Activated CD4-positive, alpha-beta T cell treated with anti-CD3 and anti-CD28 coated beads for 36 hours (primary cell): ENCODE results near the gene FLCN. TPM values are rescaled to one million over a fixed set of nuclear protein-coding genes. Genes with fewer than 3 reads are reported as not detected.
A peak's percentile ranks its signal among the peaks of the same experiment; 100 is the strongest.

Experiments used
- ATAC-seq: fragments of 200-7000 bp; cut with Tn5 transposase; one replicate; pipeline ENCODE4 v1.10.0; 2021; ENCODE audit warnings: mild to moderate bottlenecking, moderate library complexity
- CTCF ChIA-PET: fragments of 350-600 bp; sonication (Branson Sonifier 250); formaldehyde crosslinking; loops from one replicate; lab custom pipeline; 2021; ENCODE audit warnings: antibody characterized with exemption; lab: Charles Lee
- POLR2A ChIA-PET: fragments of 350-600 bp; sonication (Branson Sonifier 250); formaldehyde crosslinking; loops from one replicate; lab custom pipeline; 2021; ENCODE audit warnings: antibody characterized with exemption, inconsistent platforms; lab: Charles Lee
- DNase-seq: peaks from one replicate; pipeline ENCODE4 v3.0.0-alpha.2; 2020
- H3K27ac Mint-ChIP-seq: one replicate; pipeline ENCODE4 v1.8.0; 2021; ENCODE audit warnings: mixed read lengths
- H3K27me3 Mint-ChIP-seq: one replicate; pipeline ENCODE4 v1.8.0; 2021; ENCODE audit warnings: mixed read lengths
- H3K36me3 Mint-ChIP-seq: one replicate; pipeline ENCODE4 v1.8.0; 2021; ENCODE audit warnings: low read depth, mixed read lengths
- H3K4me1 Mint-ChIP-seq: one replicate; pipeline ENCODE4 v1.8.0; 2021; ENCODE audit warnings: mixed read lengths
- H3K4me3 Mint-ChIP-seq: one replicate; pipeline ENCODE4 v1.8.0; 2021; ENCODE audit warnings: mild to moderate bottlenecking, moderate library complexity, mixed read lengths
- H3K9me3 Mint-ChIP-seq: one replicate; pipeline ENCODE4 v1.8.0; 2021; ENCODE audit warnings: low read depth, mixed read lengths
- intact Hi-C, 2 experiments: fragments of 100-400 bp; cut with DNase I in 1 of 2; cut with micrococcal nuclease in 1 of 2; formaldehyde crosslinking; loops; one replicate each; pipeline versions ENCODE4 v1.14.2 to v1.15.1; 2022 to 2024; cut with DNase I, micrococcal nuclease
- total RNA-seq, 2 experiments: library from RNA; stranded (reverse); gene quantifications; one replicate each; pipeline ENCODE4 v1.2.3, GENCODE V29; 2021

Gene FLCN
- total RNA-seq, 2 experiments from 2014 or later, result 12.3 to 18.8 TPM

- ChIA-PET POLR2A (no interaction called here), CTCF (interaction anchor here (1.5 kb wide), 1 partner anchor 45 kb away, joined by 3 read pairs; no protein-coding TSS in a partner anchor)
- ATAC-seq (no peak), DNase-seq (no peak)
- Mint-ChIP-seq H3K27ac (no peak overlapping the region), H3K36me3 (peaks cover 43% of the 10 kb centered on the region), H3K9me3 (no peaks in the 10 kb centered on the region), H3K4me1 (no peaks in the 10 kb centered on the region), H3K27me3 (no peaks in the 10 kb centered on the region), H3K4me3 (no peak overlapping the region)
- intact Hi-C loops, result no loop called here
These were observed 11.1 kb downstream of the FLCN start for GRCh38 chr17:17225901-17226300.

GRCh38 chr17:17224137-17224536 is 12.8 kb downstream of the FLCN start:
- intact Hi-C loops, result no loop called here
- DNase-seq (no peak), ATAC-seq (no peak)
- H3K36me3 Mint-ChIP-seq, result peaks cover 36% of the 10 kb centered on the region
- H3K27ac Mint-ChIP-seq, result no peak overlapping the region
- no peaks in the 10 kb centered on the region for H3K4me1 Mint-ChIP-seq
- CTCF ChIA-PET, result no interaction called here
- no peaks in the 10 kb centered on the region for H3K9me3 Mint-ChIP-seq
- H3K4me3 Mint-ChIP-seq, result no peak overlapping the region
- no peaks in the 10 kb centered on the region for H3K27me3 Mint-ChIP-seq
- POLR2A ChIA-PET, result no interaction called here

GRCh38 chr17:17223736-17224135 is 13.2 kb downstream of the FLCN start:
- H3K9me3 Mint-ChIP-seq, result no peaks in the 10 kb centered on the region
- H3K36me3 Mint-ChIP-seq, result peaks cover 35% of the 10 kb centered on the region
- ChIA-PET POLR2A (no interaction called here), CTCF (no interaction called here)
- no peak overlapping the region for H3K27ac Mint-ChIP-seq
- DNase-seq, result no peak
- no peak overlapping the region for H3K4me3 Mint-ChIP-seq
- no peaks in the 10 kb centered on the region for H3K4me1 Mint-ChIP-seq
- ATAC-seq, result no peak
- no peaks in the 10 kb centered on the region for H3K27me3 Mint-ChIP-seq
- intact Hi-C loops, result no loop called here

- ChIA-PET CTCF (interaction anchor here (0.6 to 1.0 kb wide), 4 partner anchors 44 to 91 kb away, joined by 3 to 4 read pairs (median 4); no protein-coding TSS in a partner anchor), POLR2A (no interaction called here)
- Mint-ChIP-seq H3K4me3 (no peak overlapping the region), H3K4me1 (no peaks in the 10 kb centered on the region), H3K27ac (no peak overlapping the region), H3K27me3 (no peaks in the 10 kb centered on the region), H3K36me3 (peaks cover 35% of the 10 kb centered on the region), H3K9me3 (no peaks in the 10 kb centered on the region)
- DNase-seq, result no peak
- intact Hi-C loops, result no loop called here
- no peak for ATAC-seq
These were observed 15.6 kb downstream of the FLCN start for GRCh38 chr17:17221329-17221728.

GRCh38 chr17:17220529-17220928 is 16.4 kb downstream of the FLCN start:
- ATAC-seq (no peak), DNase-seq (no peak)
- H3K27ac Mint-ChIP-seq, result no peak overlapping the region
- no peak overlapping the region for H3K4me3 Mint-ChIP-seq
- ChIA-PET CTCF (interaction anchor here (1.0 kb wide), 1 partner anchor 50 kb away, joined by 4 read pairs; no protein-coding TSS in a partner anchor), POLR2A (no interaction called here)
- H3K4me1 Mint-ChIP-seq, result no peaks in the 10 kb centered on the region
- H3K9me3 Mint-ChIP-seq, result no peaks in the 10 kb centered on the region
- intact Hi-C loops, result no loop called here
- peaks cover 33% of the 10 kb centered on the region for H3K36me3 Mint-ChIP-seq
- no peaks in the 10 kb centered on the region for H3K27me3 Mint-ChIP-seq

GRCh38 chr17:17217995-17218394 is 19.0 kb downstream of the FLCN start:
- POLR2A ChIA-PET, result no interaction called here
- Mint-ChIP-seq H3K4me1 (no peaks in the 10 kb centered on the region), H3K27ac (no peak overlapping the region), H3K27me3 (no peaks in the 10 kb centered on the region), H3K4me3 (no peak overlapping the region), H3K9me3 (no peaks in the 10 kb centered on the region), H3K36me3 (peaks cover 29% of the 10 kb centered on the region)
- ATAC-seq (no peak), DNase-seq (no peak)
- intact Hi-C loops, result no loop called here
- CTCF ChIA-PET, result interaction anchor here (1.0 kb wide), 1 partner anchor 26 kb away, joined by 3 read pairs; no protein-coding TSS in a partner anchor

GRCh38 chr17:17216776-17217175 is 20.2 kb downstream of the FLCN start:
- peak overlapping the region; percentile 37 for H3K27ac Mint-ChIP-seq
- no peak overlapping the region for H3K4me3 Mint-ChIP-seq
- CTCF ChIA-PET, result interaction anchor here (0.6 to 1.3 kb wide), 3 partner anchors 19 to 75 kb away, joined by 3 read pairs; no protein-coding TSS in a partner anchor
- POLR2A ChIA-PET, result no interaction called here
- intact Hi-C loops, result no loop called here
- H3K36me3 Mint-ChIP-seq, result peaks cover 29% of the 10 kb centered on the region
- ATAC-seq (no peak), DNase-seq (no peak)
- H3K4me1 Mint-ChIP-seq, result no peaks in the 10 kb centered on the region
- H3K9me3 Mint-ChIP-seq, result no peaks in the 10 kb centered on the region
- H3K27me3 Mint-ChIP-seq, result no peaks in the 10 kb centered on the region

GRCh38 chr17:17216236-17216635 is 20.7 kb downstream of the FLCN start:
- H3K4me1 Mint-ChIP-seq, result no peaks in the 10 kb centered on the region
- ChIA-PET POLR2A (no interaction called here), CTCF (interaction anchor here (0.6 to 1.3 kb wide), 2 partner anchors 74 to 177 kb away, joined by 3 read pairs; no protein-coding TSS in a partner anchor)
- peaks cover 26% of the 10 kb centered on the region for H3K36me3 Mint-ChIP-seq
- H3K27ac Mint-ChIP-seq, result no peak overlapping the region
- H3K27me3 Mint-ChIP-seq, result no peaks in the 10 kb centered on the region
- intact Hi-C loops, result no loop called here
- no peak for DNase-seq
- no peak overlapping the region for H3K4me3 Mint-ChIP-seq
- H3K9me3 Mint-ChIP-seq, result no peaks in the 10 kb centered on the region
- ATAC-seq, result no peak

- ATAC-seq, result no peak
- Mint-ChIP-seq H3K36me3 (peaks cover 26% of the 10 kb centered on the region), H3K27ac (no peak overlapping the region), H3K27me3 (no peaks in the 10 kb centered on the region), H3K4me1 (no peaks in the 10 kb centered on the region), H3K9me3 (no peaks in the 10 kb centered on the region), H3K4me3 (no peak overlapping the region)
- no peak for DNase-seq
- CTCF ChIA-PET, result interaction anchor here (0.6 kb wide), 1 partner anchor 176 kb away, joined by 3 read pairs; no protein-coding TSS in a partner anchor
- intact Hi-C loops, result no loop called here
- POLR2A ChIA-PET, result no interaction called here
These were observed 21.4 kb downstream of the FLCN start for GRCh38 chr17:17215575-17215974.

- intact Hi-C loops, result no loop called here
- ATAC-seq (no peak), DNase-seq (no peak)
- no peaks in the 10 kb centered on the region for H3K9me3 Mint-ChIP-seq
- POLR2A ChIA-PET, result no interaction called here
- no peaks in the 10 kb centered on the region for H3K4me1 Mint-ChIP-seq
- H3K27ac Mint-ChIP-seq, result no peak overlapping the region
- no peaks in the 10 kb centered on the region for H3K27me3 Mint-ChIP-seq
- H3K4me3 Mint-ChIP-seq, result no peak overlapping the region
- CTCF ChIA-PET, result interaction anchor here (1.3 kb wide), 1 partner anchor 14 kb away, joined by 3 read pairs; no protein-coding TSS in a partner anchor
- peaks cover 26% of the 10 kb centered on the region for H3K36me3 Mint-ChIP-seq
These were observed 22.1 kb downstream of the FLCN start for GRCh38 chr17:17214646-17215436.

- ChIA-PET POLR2A (no interaction called here), CTCF (interaction anchor here (1.3 kb wide), 1 partner anchor 13 kb away, joined by 3 read pairs; no protein-coding TSS in a partner anchor)
- Mint-ChIP-seq H3K27me3 (no peaks in the 10 kb centered on the region), H3K4me1 (no peaks in the 10 kb centered on the region), H3K9me3 (no peaks in the 10 kb centered on the region), H3K36me3 (peaks cover 26% of the 10 kb centered on the region), H3K27ac (no peak overlapping the region), H3K4me3 (no peak overlapping the region)
- DNase-seq, result no peak
- intact Hi-C loops, result no loop called here
- ATAC-seq, result no peak
These were observed 23.2 kb downstream of the FLCN start for GRCh38 chr17:17213775-17214174.

GRCh38 chr17:17207998-17208397 is 29.0 kb downstream of the FLCN start:
- H3K27ac Mint-ChIP-seq, result no peak overlapping the region
- intact Hi-C loops, result loop anchor here (2.0 to 5.0 kb wide), 4 partner anchors 56 to 383 kb away; partner anchors contain the start of genes COPS3 (in 1 of the 2) and PEMT (in 1 of the 2)
- peaks cover 25% of the 10 kb centered on the region for H3K4me1 Mint-ChIP-seq
- H3K36me3 Mint-ChIP-seq, result peaks cover 25% of the 10 kb centered on the region
- no peaks in the 10 kb centered on the region for H3K9me3 Mint-ChIP-seq
- H3K4me3 Mint-ChIP-seq, result no peak overlapping the region
- ChIA-PET CTCF (interaction anchor here (0.9 kb wide), 1 partner anchor 12 kb away, joined by 4 read pairs; no protein-coding TSS in a partner anchor), POLR2A (no interaction called here)
- no peak for DNase-seq
- no peaks in the 10 kb centered on the region for H3K27me3 Mint-ChIP-seq
- ATAC-seq, result no peak
